Measurements from ENCODE around the gene SCAMP3.

DNA sequence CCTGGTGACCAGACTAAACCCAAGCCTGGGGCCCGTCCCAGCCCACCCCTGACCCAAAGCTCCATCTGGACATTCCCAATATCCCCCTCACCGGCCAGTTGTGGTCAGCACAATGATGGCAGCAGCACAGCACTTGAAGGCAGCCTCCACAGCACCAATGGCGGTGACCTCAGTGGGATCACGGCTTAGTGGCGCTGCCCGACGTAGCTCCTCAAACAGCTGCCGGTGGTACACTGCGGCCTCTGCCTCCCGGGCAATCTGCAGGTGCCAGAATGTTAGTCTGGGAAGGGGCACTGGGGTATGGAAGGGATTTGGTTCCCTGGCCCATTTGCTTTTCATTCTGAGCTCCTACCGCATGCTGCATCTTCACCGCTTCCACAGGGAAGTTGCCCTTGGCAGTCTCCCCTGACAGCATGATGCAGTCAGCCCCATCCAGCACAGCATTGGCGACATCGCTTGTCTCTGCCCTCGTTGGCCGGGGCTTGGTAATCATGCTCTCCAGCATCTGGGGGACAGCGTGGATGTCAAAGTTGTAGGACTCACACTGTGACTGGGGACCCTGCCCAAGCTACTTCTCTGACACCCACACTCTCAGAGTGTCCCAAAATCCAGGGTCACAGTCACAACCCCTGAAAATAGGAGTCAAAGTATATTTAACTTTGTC lies 31.1 kb upstream of the SCAMP3 start:
- TF ChIP-seq RFX5 (IDR thresholded peaks at IDR 0.05; ENCODE audit: low read depth, low read length) (no peak), CEBPB (IDR thresholded peaks at IDR 0.05; ENCODE audit: borderline replicate concordance in 1 of 2, low read depth in 2 of 2, low read length in 2 of 2) (no peak), SPI1 (IDR thresholded peaks at IDR 0.05; ENCODE audit: borderline replicate concordance, insufficient read depth, low read depth, low read length) (no peak)
- TF ChIP-seq, protein P1, sequence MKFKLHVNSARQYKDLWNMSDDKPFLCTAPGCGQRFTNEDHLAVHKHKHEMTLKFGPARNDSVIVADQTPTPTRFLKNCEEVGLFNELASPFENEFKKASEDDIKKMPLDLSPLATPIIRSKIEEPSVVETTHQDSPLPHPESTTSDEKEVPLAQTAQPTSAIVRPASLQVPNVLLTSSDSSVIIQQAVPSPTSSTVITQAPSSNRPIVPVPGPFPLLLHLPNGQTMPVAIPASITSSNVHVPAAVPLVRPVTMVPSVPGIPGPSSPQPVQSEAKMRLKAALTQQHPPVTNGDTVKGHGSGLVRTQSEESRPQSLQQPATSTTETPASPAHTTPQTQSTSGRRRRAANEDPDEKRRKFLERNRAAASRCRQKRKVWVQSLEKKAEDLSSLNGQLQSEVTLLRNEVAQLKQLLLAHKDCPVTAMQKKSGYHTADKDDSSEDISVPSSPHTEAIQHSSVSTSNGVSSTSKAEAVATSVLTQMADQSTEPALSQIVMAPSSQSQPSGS (IDR thresholded peaks at IDR 0.05; ENCODE audit: low read length), result no peak

Measured in GM12878 (cell line).